K562 (cell line): ENCODE measurements around the gene IQCC. TPM values are rescaled to one million over a fixed set of nuclear protein-coding genes. Genes with fewer than 3 reads are reported as not detected.

Experiments used
- ARID1B ChIP-seq: fragments of 450-650 bp; IDR thresholded peaks from 2 replicates; pipeline ENCODE4 v1.6.1; 2016; ENCODE audit warnings: antibody characterized with exemption, mild to moderate bottlenecking, inconsistent platforms
- DEAF1 ChIP-seq: fragments of 450-650 bp; formaldehyde crosslinking; IDR thresholded peaks from 2 replicates; pipeline ENCODE4 v1.4.0; 2020; ENCODE audit warnings: mild to moderate bottlenecking, moderate library complexity
- GTF2E2 ChIP-seq: fragments of 200-800 bp; sonication (Bioruptor generic); IDR thresholded peaks from 2 replicates; pipeline ENCODE4 v1.6.1; 2016; ENCODE audit warnings: missing genetic modification characterization, missing compliant biosample characterization
- NFE2L1 ChIP-seq: fragments of 450-650 bp; IDR thresholded peaks from 2 replicates; pipeline ENCODE4 v1.6.1; 2016; ENCODE audit warnings: missing genetic modification characterization, low read depth, mild to moderate bottlenecking, missing compliant biosample characterization, moderate library complexity, borderline replicate concordance
- POLR2A ChIP-seq: fragments of 450-650 bp; conservative IDR thresholded peaks from 2 replicates; pipeline ENCODE4 v1.6.1; 2016
- RFX5 ChIP-seq: IDR thresholded peaks from 2 replicates; pipeline ENCODE4 v1.6.1; 2011; ENCODE audit warnings: low read depth, mild to moderate bottlenecking, improper control_type of control experiment, low read length
- SAFB2 ChIP-seq: fragments of 200-400 bp; formaldehyde crosslinking; IDR thresholded peaks from 2 replicates; pipeline ENCODE4 v1.6.1; 2018; ENCODE audit warnings: borderline replicate concordance, low read length, low read depth, moderate library complexity; ENCODE audit not compliant: severe bottlenecking
- SIX5 ChIP-seq, 2 experiments: IDR thresholded peaks; 2 replicates each; pipeline ENCODE4 v1.6.1; 2011; ENCODE audit warnings: low read length in 2 of 2, borderline replicate concordance in 1 of 2, low read depth in 1 of 2, mild to moderate bottlenecking in 1 of 2, moderate library complexity in 1 of 2; ENCODE audit not compliant: insufficient read depth in 1 of 2
- SNIP1 ChIP-seq: fragments of 450-650 bp; IDR thresholded peaks from 2 replicates; pipeline ENCODE4 v1.7.1; 2017; ENCODE audit warnings: low read depth, mild to moderate bottlenecking
- SRF ChIP-seq, 2 experiments: fragments of 250-450, 450-650 bp in 1 of 2; sonication (Bioruptor Pico) in 1 of 2; sonication (generic) in 1 of 2; formaldehyde crosslinking; IDR thresholded peaks; 2 replicates each; pipeline versions ENCODE4 v1.5.0 to v1.5.1; 2020 to 2022; ENCODE audit warnings: mild to moderate bottlenecking in 1 of 2, missing genetic modification reagents in 1 of 2
- STAT5B ChIP-seq: fragments of 250-450 bp; sonication (Bioruptor Pico); IDR thresholded peaks from 2 replicates; pipeline ENCODE4 v1.8.0; 2021; ENCODE audit warnings: mild to moderate bottlenecking, inconsistent platforms
- TCF15 ChIP-seq: fragments of 250-450 bp; sonication (Bioruptor Pico); IDR thresholded peaks from 2 replicates; pipeline ENCODE4 v1.8.0; 2022; ENCODE audit warnings: moderate library complexity, mild to moderate bottlenecking, inconsistent platforms
- ZBTB43 ChIP-seq: sonication (generic); formaldehyde crosslinking; IDR thresholded peaks from 2 replicates; pipeline ENCODE4 v1.8.0; 2023; ENCODE audit warnings: mild to moderate bottlenecking, missing genetic modification reagents
- ZNF512 ChIP-seq: IDR thresholded peaks from 2 replicates; pipeline ENCODE4 v1.6.1; 2016; ENCODE audit warnings: missing genetic modification characterization, missing compliant biosample characterization
- ZNF561 ChIP-seq: fragments of 450-650 bp; formaldehyde crosslinking; conservative IDR thresholded peaks from 2 replicates; pipeline ENCODE4 v1.4.0; 2020; ENCODE audit warnings: mild to moderate bottlenecking, moderate library complexity
- ZNF77 ChIP-seq: fragments of 250-450 bp; sonication (Bioruptor Pico); IDR thresholded peaks from 2 replicates; pipeline ENCODE4 v1.5.0; 2020
- polyA plus RNA-seq, 8 experiments: library from polyadenylated mRNA; depleted of rRNA in 4 of 8; stranded (reverse) in 5 of 8; unstranded in 3 of 8; fragments of >200 nt; fragmentation: Nextera tagmentation in 2 of 8; fragmentation: Illumina TruSeq in 1 of 8; extraction: Ambion mirVana in 2 of 8; extraction: Trizol in 1 of 8; gene quantifications; 2 replicates each; pipeline versions ENCODE4 v1.2.1 to v1.2.3, GENCODE V29; 2011 to 2014; ENCODE audit warnings: inconsistent platforms in 1 of 8, missing spikeins in 1 of 8
- total RNA-seq, 7 experiments: library from RNA; depleted of rRNA in 6 of 7; stranded (reverse); fragments of >200 nt in 6 of 7; fragmentation: Illumina TruSeq in 2 of 7; extraction: Trizol in 2 of 7; gene quantifications; 2 replicates each; pipeline versions ENCODE4 v1.2.1 to v1.2.3, GENCODE V29; 2011 to 2021; ENCODE audit warnings: low replicate concordance in 1 of 7
- TF ChIP-seq, protein P1 (sequence below): fragments of 200-400 bp; formaldehyde crosslinking; IDR thresholded peaks from 2 replicates; pipeline ENCODE4 v1.6.1; 2017; ENCODE audit warnings: mild to moderate bottlenecking, low read depth, low read length, moderate library complexity
- TF ChIP-seq, protein P2 (sequence below): fragments of 450-650 bp; conservative IDR thresholded peaks from 2 replicates; pipeline ENCODE4 v1.6.1; 2016; ENCODE audit warnings: missing genetic modification characterization, low read depth, mild to moderate bottlenecking, control low read depth, missing compliant biosample characterization
- TF ChIP-seq, protein P3 (sequence below): sonication (generic); IDR thresholded peaks from 2 replicates; pipeline ENCODE4 v1.6.1; 2016

Gene IQCC
- total and polyA plus RNA-seq, 9 of the 15 experiments (the other 6 are each of a cell fraction or from before 2014, with no cell fraction given): 8.1 to 16.5 (median 10.7) TPM

DNA sequence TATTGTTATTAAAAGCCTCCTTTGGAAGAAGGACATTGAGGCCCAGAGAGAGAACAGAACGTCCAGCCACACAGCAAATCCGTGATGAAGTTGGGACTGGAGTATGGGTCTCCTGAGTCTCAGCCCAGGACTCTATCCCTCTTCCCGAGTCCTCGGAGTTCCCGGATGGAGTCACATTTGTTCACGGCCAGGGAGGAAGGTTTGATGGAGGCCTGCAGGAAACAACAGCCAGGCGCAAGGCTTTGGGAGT is 26.4 kb upstream of the IQCC start (continued):
- TF ChIP-seq, protein P1, sequence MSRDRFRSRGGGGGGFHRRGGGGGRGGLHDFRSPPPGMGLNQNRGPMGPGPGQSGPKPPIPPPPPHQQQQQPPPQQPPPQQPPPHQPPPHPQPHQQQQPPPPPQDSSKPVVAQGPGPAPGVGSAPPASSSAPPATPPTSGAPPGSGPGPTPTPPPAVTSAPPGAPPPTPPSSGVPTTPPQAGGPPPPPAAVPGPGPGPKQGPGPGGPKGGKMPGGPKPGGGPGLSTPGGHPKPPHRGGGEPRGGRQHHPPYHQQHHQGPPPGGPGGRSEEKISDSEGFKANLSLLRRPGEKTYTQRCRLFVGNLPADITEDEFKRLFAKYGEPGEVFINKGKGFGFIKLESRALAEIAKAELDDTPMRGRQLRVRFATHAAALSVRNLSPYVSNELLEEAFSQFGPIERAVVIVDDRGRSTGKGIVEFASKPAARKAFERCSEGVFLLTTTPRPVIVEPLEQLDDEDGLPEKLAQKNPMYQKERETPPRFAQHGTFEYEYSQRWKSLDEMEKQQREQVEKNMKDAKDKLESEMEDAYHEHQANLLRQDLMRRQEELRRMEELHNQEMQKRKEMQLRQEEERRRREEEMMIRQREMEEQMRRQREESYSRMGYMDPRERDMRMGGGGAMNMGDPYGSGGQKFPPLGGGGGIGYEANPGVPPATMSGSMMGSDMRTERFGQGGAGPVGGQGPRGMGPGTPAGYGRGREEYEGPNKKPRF: no peak
- TF ChIP-seq SNIP1 (no peak), SRF (CRISPR knock-in tag; IDR thresholded peaks at IDR 0.05) (0 out of 4 replicates have a peak, but pooled peaks of 1 of the 2 experiments have one; percentile 55), SIX5 (IDR thresholded peaks at IDR 0.05; ENCODE audit: borderline replicate concordance in 1 of 2, insufficient read depth in 1 of 2, low read depth in 1 of 2, low read length in 2 of 2) (no peak), STAT5B (no peak), SAFB2 (no peak), RFX5 (no peak), ARID1B (0 out of 2 replicates have a peak, but pooled peaks have one; percentile 20), ZNF561 (CRISPR knock-in tag) (no peak; the same call in 1 of the 2 replicates), DEAF1 (peak; percentile 30; the same call in 1 of the 2 replicates), ZBTB43 (CRISPR knock-in tag) (no peak), NFE2L1 (tag) (no peak), TCF15 (peak; percentile 84), GTF2E2 (tag) (no peak), ZNF512 (tag) (no peak), ZNF77 (CRISPR knock-in tag) (no peak), POLR2A (no peak)
- TF ChIP-seq, protein P2, sequence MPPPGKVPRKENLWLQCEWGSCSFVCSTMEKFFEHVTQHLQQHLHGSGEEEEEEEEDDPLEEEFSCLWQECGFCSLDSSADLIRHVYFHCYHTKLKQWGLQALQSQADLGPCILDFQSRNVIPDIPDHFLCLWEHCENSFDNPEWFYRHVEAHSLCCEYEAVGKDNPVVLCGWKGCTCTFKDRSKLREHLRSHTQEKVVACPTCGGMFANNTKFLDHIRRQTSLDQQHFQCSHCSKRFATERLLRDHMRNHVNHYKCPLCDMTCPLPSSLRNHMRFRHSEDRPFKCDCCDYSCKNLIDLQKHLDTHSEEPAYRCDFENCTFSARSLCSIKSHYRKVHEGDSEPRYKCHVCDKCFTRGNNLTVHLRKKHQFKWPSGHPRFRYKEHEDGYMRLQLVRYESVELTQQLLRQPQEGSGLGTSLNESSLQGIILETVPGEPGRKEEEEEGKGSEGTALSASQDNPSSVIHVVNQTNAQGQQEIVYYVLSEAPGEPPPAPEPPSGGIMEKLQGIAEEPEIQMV (tag): peak; percentile 71
- TF ChIP-seq, protein P3, sequence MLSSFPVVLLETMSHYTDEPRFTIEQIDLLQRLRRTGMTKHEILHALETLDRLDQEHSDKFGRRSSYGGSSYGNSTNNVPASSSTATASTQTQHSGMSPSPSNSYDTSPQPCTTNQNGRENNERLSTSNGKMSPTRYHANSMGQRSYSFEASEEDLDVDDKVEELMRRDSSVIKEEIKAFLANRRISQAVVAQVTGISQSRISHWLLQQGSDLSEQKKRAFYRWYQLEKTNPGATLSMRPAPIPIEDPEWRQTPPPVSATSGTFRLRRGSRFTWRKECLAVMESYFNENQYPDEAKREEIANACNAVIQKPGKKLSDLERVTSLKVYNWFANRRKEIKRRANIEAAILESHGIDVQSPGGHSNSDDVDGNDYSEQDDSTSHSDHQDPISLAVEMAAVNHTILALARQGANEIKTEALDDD: 0 out of 2 replicates have a peak, but pooled peaks have one; percentile 8
